B cell (primary cell): ENCODE measurements around the gene VTCN1. TPM values are rescaled to one million over a fixed set of nuclear protein-coding genes. Genes with fewer than 3 reads are reported as not detected.

ENCODE experiments used
- ATAC-seq: fragments of 200-7000 bp; cut with Tn5 transposase; one replicate; pipeline ENCODE4 v1.10.0; 2021; ENCODE audit warnings: low read depth, mild to moderate bottlenecking, moderate number of reproducible peaks, moderate library complexity
- CTCF ChIA-PET: fragments of 350-600 bp; sonication (Branson Sonifier 250); formaldehyde crosslinking; loops from one replicate; lab custom pipeline; 2021; ENCODE audit warnings: antibody characterized with exemption, inconsistent platforms; lab: Charles Lee
- POLR2A ChIA-PET: fragments of 350-600 bp; sonication (Branson Sonifier 250); formaldehyde crosslinking; loops from one replicate; lab custom pipeline; 2021; ENCODE audit warnings: antibody characterized with exemption; lab: Charles Lee
- DNase-seq: peaks from one replicate; pipeline ENCODE4 v3.0.0; 2013
- H2AFZ ChIP-seq: 2 replicates; pipeline ENCODE4 v1.6.1; 2012; ENCODE audit warnings: mild to moderate bottlenecking, low read depth, low read length; ENCODE audit not compliant: insufficient read depth, poor library complexity, severe bottlenecking
- H3K27ac ChIP-seq, 2 donors: 1 replicate in 1 of 2; 2 replicates in 1 of 2; pipeline ENCODE4 v1.5.1; 2012 to 2013; ENCODE audit warnings: low read length in 2 of 2, mild to moderate bottlenecking in 2 of 2, moderate library complexity in 1 of 2
- H3K27me3 ChIP-seq, 4 experiments: fragments of 200-600 bp in 1 of 4; sonication (generic) in 1 of 4; replicated peaks in 1 of 4; 1 replicate in 2 of 4; 2 replicates in 2 of 4; pipeline versions ENCODE4 v1.6.1 to v1.7.0; 2013 to 2016; ENCODE audit warnings: low read length in 3 of 4, mild to moderate bottlenecking in 2 of 4, mixed read lengths in 1 of 4, moderate library complexity in 1 of 4; ENCODE audit not compliant: insufficient read depth in 4 of 4, control insufficient read depth in 3 of 4; ENCODE audit errors: control extremely low read depth in 1 of 4
- H3K36me3 ChIP-seq, 2 experiments: replicated peaks in 1 of 2; 1 replicate in 1 of 2; 2 replicates in 1 of 2; pipeline versions ENCODE4 v1.6.1 to v1.7.1; 2013; ENCODE audit warnings: low read length in 1 of 2; ENCODE audit not compliant: insufficient read depth in 2 of 2, control insufficient read depth in 1 of 2; ENCODE audit errors: control extremely low read depth in 1 of 2, extremely low read depth in 1 of 2
- H3K4me1 ChIP-seq, 2 donors: fragments of 200-600 bp in 1 of 2; sonication (generic) in 1 of 2; 1 replicate in 1 of 2; 2 replicates in 1 of 2; pipeline versions ENCODE4 v1.5.1 to v1.6.1; 2013 to 2017; ENCODE audit warnings: low read length in 2 of 2; ENCODE audit not compliant: control insufficient read depth in 2 of 2, insufficient read depth in 2 of 2
- H3K4me2 ChIP-seq: replicated peaks from 2 replicates; pipeline ENCODE3; 2012; ENCODE audit warnings: mild to moderate bottlenecking, low read depth, low read length; ENCODE audit not compliant: poor library complexity, severe bottlenecking
- H3K4me3 ChIP-seq, 5 experiments: fragments of 200-600 bp in 1 of 5; sonication (generic) in 1 of 5; 1 replicate in 3 of 5; 2 replicates in 2 of 5; pipeline versions ENCODE4 v1.5.1 to v1.7.0; 2011 to 2016; ENCODE audit warnings: low read length in 4 of 5, mild to moderate bottlenecking in 4 of 5, low read depth in 2 of 5, control low read depth in 1 of 5, moderate library complexity in 1 of 5; ENCODE audit not compliant: insufficient read depth in 1 of 5; ENCODE audit errors: control extremely low read depth in 1 of 5, extremely low read depth in 1 of 5
- H3K79me2 ChIP-seq: fragments of 200-600 bp; sonication (generic); one replicate; pipeline ENCODE4 v1.6.0; 2016; ENCODE audit warnings: low read length; ENCODE audit not compliant: control insufficient read depth, insufficient read depth
- H3K9ac ChIP-seq: fragments of 200-600 bp; sonication (generic); 2 replicates; pipeline ENCODE4 v1.6.1; 2017; ENCODE audit warnings: mild to moderate bottlenecking, low read length, moderate library complexity
- H3K9me3 ChIP-seq, 3 donors: one replicate each; pipeline versions ENCODE4 v1.6.1 to v1.7.1; 2013; ENCODE audit warnings: low read length in 2 of 3; ENCODE audit not compliant: control insufficient read depth in 2 of 3, insufficient read depth in 1 of 3; ENCODE audit errors: control extremely low read depth in 1 of 3
- H4K20me1 ChIP-seq: 2 replicates; pipeline ENCODE4 v1.6.0; 2012; ENCODE audit warnings: mild to moderate bottlenecking, low read length; ENCODE audit not compliant: insufficient read depth, control insufficient read depth, poor library complexity, severe bottlenecking
- H3K27ac Mint-ChIP-seq: one replicate; pipeline ENCODE4 v1.8.0; 2021; ENCODE audit warnings: mixed read lengths
- H3K27me3 Mint-ChIP-seq: one replicate; pipeline ENCODE4 v1.8.0; 2021; ENCODE audit warnings: mixed read lengths
- H3K4me1 Mint-ChIP-seq: one replicate; pipeline ENCODE4 v1.8.0; 2021; ENCODE audit warnings: mixed read lengths
- H3K4me3 Mint-ChIP-seq: one replicate; pipeline ENCODE4 v1.8.0; 2021; ENCODE audit warnings: mixed read lengths
- H3K9me3 Mint-ChIP-seq: one replicate; pipeline ENCODE4 v1.8.0; 2022; ENCODE audit warnings: mixed read lengths; ENCODE audit not compliant: insufficient read depth
- CTCF ChIP-seq: fragments of 200-600 bp; IDR thresholded peaks from one replicate; pipeline ENCODE4 v1.8.0; 2022; ENCODE audit warnings: antibody characterized with exemption, mild to moderate bottlenecking
- EZH2 ChIP-seq: IDR thresholded peaks from 2 replicates; pipeline ENCODE4 v1.6.1; 2012; ENCODE audit warnings: borderline replicate concordance, low read depth, mild to moderate bottlenecking, moderate library complexity, low read length; ENCODE audit not compliant: insufficient read depth, poor library complexity, severe bottlenecking
- WGBS: methylation state at CpG from one replicate; pipeline ENCODE4 v1.1.5; 2013; ENCODE audit warnings: missing lambda C conversion rate; ENCODE audit not compliant: insufficient coverage; 5-methylcytosine and 5-hydroxymethylcytosine counted together
- intact Hi-C: fragments of 100-400 bp; cut with micrococcal nuclease; formaldehyde crosslinking; loops from one replicate; pipeline ENCODE4 v1.10.0; 2022
- polyA plus RNA-seq: library from polyadenylated mRNA; depleted of rRNA; stranded (reverse); fragments of >200 nt; gene quantifications from 2 replicates; pipeline ENCODE4 v1.2.3, GENCODE V29; 2012
- total RNA-seq, 2 donors: library from RNA; stranded (reverse); fragments of 120-200 nt in 1 of 2; gene quantifications; 1 replicate in 1 of 2; 2 replicates in 1 of 2; pipeline versions ENCODE4 v1.2.3 to v1.2.4, GENCODE V29; 2013 to 2022

The VTCN1 gene
- total and polyA plus RNA-seq, 2 donors (not counting 1 experiment from before 2014, with no cell fraction given) = not detected

GRCh38 chr1:117096951-117097408 lies 113.7 kb downstream of the VTCN1 start:
- intact Hi-C loops = no loop called here
- Histone ChIP-seq H3K9ac (no peak overlapping the region), H3K27me3 (no peaks in the 10 kb centered on the region), H3K4me3 (no peak overlapping the region), H4K20me1 (no peaks in the 10 kb centered on the region), H3K4me1 (peaks cover 0 to 2% of the 10 kb centered on the region in 2 donors), H3K4me2 (no peak overlapping the region), H3K27ac (no peak overlapping the region), H3K9me3 (no peaks in the 10 kb centered on the region), H3K79me2 (no peaks in the 10 kb centered on the region), H3K36me3 (peaks cover 2 to 58% of the 10 kb centered on the region in 2 experiments), H2AFZ (no peak overlapping the region)
- TF ChIP-seq CTCF (no peak), EZH2 (no peak)
- no peaks in the 10 kb centered on the region for H3K27me3 Mint-ChIP-seq
- POLR2A ChIA-PET = no interaction called here
- no peak for DNase-seq
- WGBS = 94% methylated on average over 3 of the region's 3 CpGs
- H3K27ac Mint-ChIP-seq = no peak overlapping the region
- H3K4me3 Mint-ChIP-seq = no peak overlapping the region
- CTCF ChIA-PET = no interaction called here
- H3K9me3 Mint-ChIP-seq = no peaks in the 10 kb centered on the region
- peaks cover 3% of the 10 kb centered on the region for H3K4me1 Mint-ChIP-seq
- ATAC-seq = no peak

GRCh38 chr1:117094841-117095604 lies 115.7 kb downstream of the VTCN1 start:
- TF ChIP-seq CTCF = no peak
- no peak for TF ChIP-seq EZH2
- ATAC-seq (no peak), DNase-seq (no peak)
- H3K4me3 Mint-ChIP-seq = no peak overlapping the region
- H3K9ac ChIP-seq = no peak overlapping the region
- intact Hi-C loops = no loop called here
- CTCF ChIA-PET = interaction anchor here (0.9 to 1.4 kb wide), 3 partner anchors 13 to 801 kb away, joined by 3 read pairs; no protein-coding TSS in a partner anchor
- H3K36me3 ChIP-seq = peaks cover 2 to 51% of the 10 kb centered on the region in 2 experiments
- POLR2A ChIA-PET = no interaction called here
- no peak overlapping the region for H3K4me3 ChIP-seq
- no peaks in the 10 kb centered on the region for H3K27me3 Mint-ChIP-seq
- no peak overlapping the region for H2AFZ ChIP-seq
- H3K4me2 ChIP-seq = no peak overlapping the region
- 100% methylated on average over 3 of the region's 7 CpGs for WGBS
- no peaks in the 10 kb centered on the region for H3K79me2 ChIP-seq
- H3K4me1 Mint-ChIP-seq = peaks cover 3% of the 10 kb centered on the region
- H3K27ac Mint-ChIP-seq = no peak overlapping the region
- peaks cover 0 to 2% of the 10 kb centered on the region in 2 donors for H3K4me1 ChIP-seq
- H4K20me1 ChIP-seq = no peaks in the 10 kb centered on the region
- H3K9me3 Mint-ChIP-seq = no peaks in the 10 kb centered on the region
- H3K9me3 ChIP-seq = no peaks in the 10 kb centered on the region
- no peaks in the 10 kb centered on the region for H3K27me3 ChIP-seq
- H3K27ac ChIP-seq = no peak overlapping the region
